C4-2B (cell line): ENCODE results near the gene PAMR1.
A peak's percentile ranks its signal among the peaks of the same experiment; 100 is the strongest.

Experiments used
- H3K27ac ChIP-seq: fragments of 450-650 bp; 2 replicates; pipeline ENCODE4 v1.5.1; 2017
- CTCF ChIP-seq: fragments of 450-650 bp; conservative IDR thresholded peaks from 2 replicates; pipeline ENCODE4 v1.5.1; 2017; ENCODE audit warnings: mild to moderate bottlenecking
- ZFX ChIP-seq: fragments of 450-650 bp; IDR thresholded peaks from 2 replicates; pipeline ENCODE4 v1.6.1; 2017

Gene PAMR1

GRCh38 chr11:35389112-35389511 lies 136.3 kb downstream of the PAMR1 start:
- TF ChIP-seq CTCF, result no peak
- no peak for TF ChIP-seq ZFX
- peak overlapping the region; percentile 77 for H3K27ac ChIP-seq

GRCh38 chr11:35388061-35388460 lies 137.4 kb downstream of the PAMR1 start:
- peak overlapping the region; percentile 4; the same call in 1 of the 2 replicates for H3K27ac ChIP-seq
- TF ChIP-seq CTCF (no peak), ZFX (no peak)

GRCh38 chr11:35387111-35387982 lies 138.1 kb downstream of the PAMR1 start:
- TF ChIP-seq ZFX, result no peak
- peak; percentile 84 for TF ChIP-seq CTCF
- H3K27ac ChIP-seq, result no peak overlapping the region

- TF ChIP-seq ZFX (no peak), CTCF (no peak)
- H3K27ac ChIP-seq, result no peak overlapping the region
These were observed 141.5 kb downstream of the PAMR1 start for GRCh38 chr11:35383953-35384352.
